Mammary epithelial cell (primary cell): ENCODE data around the gene SAMHD1.

Experiments
- CTCF ChIP-seq, 2 donors: IDR thresholded peaks in 1 of 2; conservative IDR thresholded peaks in 1 of 2; 2 replicates each; pipeline ENCODE4 v1.5.1; 2011 to 2012; ENCODE audit warnings: inconsistent platforms in 2 of 2, low read length in 2 of 2, mild to moderate bottlenecking in 2 of 2, control low read depth in 1 of 2, low read depth in 1 of 2; ENCODE audit not compliant: insufficient read depth in 1 of 2; ENCODE audit errors: extremely low read depth in 1 of 2
- EZH2 ChIP-seq: IDR thresholded peaks from 2 replicates; pipeline ENCODE4 v1.6.1; 2012; ENCODE audit warnings: low read length, inconsistent platforms, borderline replicate concordance

- TF ChIP-seq CTCF (conservative IDR thresholded peaks at IDR 0.05 in 1 of 2, IDR thresholded peaks at IDR 0.05 in 1 of 2; ENCODE audit: extremely low read depth in 1 of 2, insufficient read depth in 1 of 2, low read depth in 1 of 2, low read length in 2 of 2) (no peak), EZH2 (no peak)
These were observed 63.8 kb downstream of the SAMHD1 start for GRCh38 chr20:36887752-36888090.
